GM23248 (cell line): ENCODE data around the gene PRICKLE3.

Source experiments
- EZH2 ChIP-seq: fragments of 200-600 bp; sonication (generic); IDR thresholded peaks from 2 replicates; pipeline ENCODE4 v1.6.1; 2018; ENCODE audit warnings: antibody characterized with exemption, mild to moderate bottlenecking; ENCODE audit not compliant: insufficient read depth, poor library complexity, severe bottlenecking
- EZH2phosphoT487 ChIP-seq: fragments of 200-600 bp; sonication (generic); IDR thresholded peaks from 2 replicates; pipeline ENCODE4 v1.6.1; 2018; ENCODE audit warnings: antibody characterized with exemption, moderate library complexity, mild to moderate bottlenecking, low read depth; ENCODE audit not compliant: insufficient read depth

DNA sequence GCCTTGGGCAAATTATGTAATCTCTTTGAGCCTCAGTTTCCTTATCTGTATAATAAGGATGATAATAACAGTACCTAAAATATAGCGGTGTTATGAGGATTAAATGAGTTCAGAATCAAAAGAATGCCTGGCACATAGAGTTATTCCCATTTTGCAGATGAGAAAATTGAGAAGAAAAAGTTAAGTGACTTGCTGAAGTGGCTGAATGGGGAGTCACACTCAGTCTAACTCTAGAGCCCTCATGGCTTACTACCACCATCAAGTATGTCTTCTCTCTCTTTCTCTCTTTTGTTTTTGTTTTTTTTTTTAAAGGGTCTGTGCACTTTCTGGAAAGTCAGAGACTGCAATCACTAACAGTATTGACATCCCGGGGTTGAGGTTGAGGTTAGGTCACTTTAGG is 46.4 kb upstream of the PRICKLE3 start:
- TF ChIP-seq EZH2: no peak
- TF ChIP-seq EZH2phosphoT487: no peak
